HEK293T (cell line): ENCODE results near the gene PHKG2.

Source experiments
- CTCF ChIA-PET: fragments of 350-600 bp; formaldehyde crosslinking; extraction: SDS; loops from one replicate; lab custom pipeline; 2021; ENCODE audit warnings: antibody characterized with exemption, inconsistent platforms; lab: Yijun Ruan, JAX
- POLR2A ChIA-PET: fragments of 350-600 bp; formaldehyde crosslinking; extraction: SDS; loops from one replicate; lab custom pipeline; 2020; ENCODE audit warnings: antibody characterized with exemption, inconsistent platforms; lab: Yijun Ruan, JAX
- DNase-seq: peaks from one replicate; pipeline ENCODE4 v3.0.0; 2012; ENCODE audit warnings: mixed read lengths; ENCODE audit errors: extremely low spot score
- ARNT ChIP-seq: fragments of 450-650 bp; IDR thresholded peaks from 2 replicates; pipeline ENCODE4 v1.6.1; 2017; ENCODE audit warnings: mild to moderate bottlenecking
- BHLHE40 ChIP-seq: fragments of 450-650 bp; IDR thresholded peaks from 2 replicates; pipeline ENCODE4 v1.6.1; 2016; ENCODE audit warnings: mild to moderate bottlenecking, moderate library complexity, borderline replicate concordance
- CTBP1 ChIP-seq: fragments of 450-650 bp; IDR thresholded peaks from 2 replicates; pipeline ENCODE4 v1.6.1; 2016; ENCODE audit warnings: borderline replicate concordance
- ELF4 ChIP-seq: fragments of 450-650 bp; IDR thresholded peaks from 2 replicates; pipeline ENCODE4 v1.6.1; 2017; ENCODE audit warnings: antibody characterized with exemption
- FOXA1 ChIP-seq: fragments of 450-650 bp; IDR thresholded peaks from 2 replicates; pipeline ENCODE4 v1.6.1; 2016; ENCODE audit warnings: mild to moderate bottlenecking
- FOXK2 ChIP-seq: fragments of 450-650 bp; IDR thresholded peaks from 2 replicates; pipeline ENCODE4 v1.6.1; 2016; ENCODE audit warnings: mild to moderate bottlenecking
- FOXM1 ChIP-seq: fragments of 450-650 bp; IDR thresholded peaks from 2 replicates; pipeline ENCODE4 v1.6.1; 2017; ENCODE audit warnings: mild to moderate bottlenecking, borderline replicate concordance
- HDGF ChIP-seq: fragments of 450-650 bp; IDR thresholded peaks from 2 replicates; pipeline ENCODE4 v1.6.1; 2017; ENCODE audit warnings: antibody characterized with exemption, borderline replicate concordance
- L3MBTL2 ChIP-seq: fragments of 450-650 bp; conservative IDR thresholded peaks from 2 replicates; pipeline ENCODE4 v1.6.1; 2016; ENCODE audit warnings: mild to moderate bottlenecking
- LEF1 ChIP-seq: fragments of 450-650 bp; IDR thresholded peaks from 2 replicates; pipeline ENCODE4 v1.6.1; 2017; ENCODE audit warnings: mild to moderate bottlenecking, borderline replicate concordance
- NFRKB ChIP-seq: fragments of 450-650 bp; IDR thresholded peaks from 2 replicates; pipeline ENCODE4 v1.6.1; 2016; ENCODE audit warnings: mild to moderate bottlenecking, moderate library complexity
- PKNOX1 ChIP-seq: fragments of 450-650 bp; IDR thresholded peaks from 2 replicates; pipeline ENCODE4 v1.6.1; 2016
- SP1 ChIP-seq: fragments of 450-650 bp; IDR thresholded peaks from 2 replicates; pipeline ENCODE4 v1.6.1; 2017
- SUZ12 ChIP-seq: fragments of 450-650 bp; IDR thresholded peaks from 2 replicates; pipeline ENCODE4 v1.6.1; 2016; ENCODE audit warnings: mild to moderate bottlenecking
- TARDBP ChIP-seq: fragments of 450-650 bp; IDR thresholded peaks from 2 replicates; pipeline ENCODE4 v1.6.1; 2016
- ZNF384 ChIP-seq: fragments of 450-650 bp; IDR thresholded peaks from 2 replicates; pipeline ENCODE4 v1.6.1; 2016

The PHKG2 gene

GRCh38 chr16:30703971-30704370, 44.3 kb upstream of the PHKG2 start:
- TF ChIP-seq SP1, result no peak
- no peak for TF ChIP-seq FOXK2
- TF ChIP-seq FOXM1, result no peak
- TF ChIP-seq SUZ12, result no peak
- ChIA-PET CTCF (no interaction called here), POLR2A (interaction anchor here (1.1 kb wide), 1 partner anchor 43 kb away, joined by 3 read pairs; no protein-coding TSS in a partner anchor)
- no peak for DNase-seq

- ChIA-PET POLR2A (interaction anchor here (0.9 to 1.4 kb wide), 3 partner anchors 9 to 99 kb away, joined by 3 read pairs; no protein-coding TSS in a partner anchor), CTCF (no interaction called here)
- no peak for TF ChIP-seq PKNOX1
- no peak for TF ChIP-seq CTBP1
- no peak for TF ChIP-seq TARDBP
- no peak for TF ChIP-seq FOXA1
- DNase-seq, result no peak
Observed at GRCh38 chr16:30706046-30706445, 42.2 kb upstream of the PHKG2 start.

- ChIA-PET POLR2A (interaction anchor here (0.9 to 2.8 kb wide), 5 partner anchors 13 to 37 kb away, joined by 3 to 16 read pairs (median 10); partner anchors contain the start of genes PHKG2 and SRCAP), CTCF (interaction anchor here (0.6 kb wide), 1 partner anchor 20 kb away, joined by 3 read pairs; no protein-coding TSS in a partner anchor)
- TF ChIP-seq L3MBTL2 (no peak), SUZ12 (no peak), SP1 (no peak), ARNT (no peak), PKNOX1 (no peak), HDGF (no peak), FOXK2 (no peak), LEF1 (no peak), ZNF384 (no peak)
- DNase-seq, result no peak
Observed at GRCh38 chr16:30710971-30711370, 37.3 kb upstream of the PHKG2 start.

- DNase-seq, result no peak
- TF ChIP-seq FOXA1, result no peak
- no peak for TF ChIP-seq ZNF384
- TF ChIP-seq TARDBP, result no peak
- TF ChIP-seq ELF4, result no peak
- TF ChIP-seq PKNOX1, result no peak
- no peak for TF ChIP-seq FOXM1
- no peak for TF ChIP-seq LEF1
- no peak for TF ChIP-seq FOXK2
- ChIA-PET POLR2A (interaction anchor here (0.8 to 2.8 kb wide), 6 partner anchors 12 to 103 kb away, joined by 3 to 16 read pairs (median 8); partner anchors contain the start of genes PHKG2 and SRCAP), CTCF (no interaction called here)
Observed at GRCh38 chr16:30711712-30712111, 36.5 kb upstream of the PHKG2 start.

GRCh38 chr16:30715750-30716445, 32.3 kb upstream of the PHKG2 start:
- no peak for DNase-seq
- ChIA-PET POLR2A (interaction anchor here (1.3 to 1.4 kb wide), 2 partner anchors 9 to 17 kb away, joined by 3 to 4 read pairs; partner anchors contain the start of gene SRCAP), CTCF (no interaction called here)
- TF ChIP-seq ARNT (no peak), FOXA1 (no peak), HDGF (no peak), PKNOX1 (no peak), ELF4 (no peak), LEF1 (no peak), FOXM1 (no peak), FOXK2 (no peak), NFRKB (no peak), ZNF384 (no peak), CTBP1 (no peak), BHLHE40 (no peak), TARDBP (no peak), SUZ12 (no peak), SP1 (no peak), L3MBTL2 (no peak)

- CTCF ChIA-PET, result interaction anchor here (1.1 kb wide), 1 partner anchor 26 kb away, joined by 3 read pairs; no protein-coding TSS in a partner anchor
- POLR2A ChIA-PET, result interaction anchor here (2.1 kb wide), 1 partner anchor 28 kb away, joined by 9 read pairs; the partner anchor contains the start of gene PHKG2
Observed at GRCh38 chr16:30720086-30720485, 28.1 kb upstream of the PHKG2 start.

More at GRCh38 chr16:30720086-30720485, 28.1 kb upstream of the PHKG2 start:
- TF ChIP-seq FOXM1 (no peak), ELF4 (no peak), LEF1 (no peak), NFRKB (no peak), ARNT (no peak), SP1 (no peak), CTBP1 (no peak), SUZ12 (no peak), FOXA1 (no peak), PKNOX1 (no peak), HDGF (no peak), BHLHE40 (no peak), FOXK2 (no peak), L3MBTL2 (no peak)
- DNase-seq, result no peak
